ENCODE measurements around the gene KCNJ18.
"Not testable (repeated sequence)": the region's sequence is repeated elsewhere in the genome, so short reads cannot be mapped to it uniquely, and the experiment has no call there.

Gene KCNJ18

DNA sequence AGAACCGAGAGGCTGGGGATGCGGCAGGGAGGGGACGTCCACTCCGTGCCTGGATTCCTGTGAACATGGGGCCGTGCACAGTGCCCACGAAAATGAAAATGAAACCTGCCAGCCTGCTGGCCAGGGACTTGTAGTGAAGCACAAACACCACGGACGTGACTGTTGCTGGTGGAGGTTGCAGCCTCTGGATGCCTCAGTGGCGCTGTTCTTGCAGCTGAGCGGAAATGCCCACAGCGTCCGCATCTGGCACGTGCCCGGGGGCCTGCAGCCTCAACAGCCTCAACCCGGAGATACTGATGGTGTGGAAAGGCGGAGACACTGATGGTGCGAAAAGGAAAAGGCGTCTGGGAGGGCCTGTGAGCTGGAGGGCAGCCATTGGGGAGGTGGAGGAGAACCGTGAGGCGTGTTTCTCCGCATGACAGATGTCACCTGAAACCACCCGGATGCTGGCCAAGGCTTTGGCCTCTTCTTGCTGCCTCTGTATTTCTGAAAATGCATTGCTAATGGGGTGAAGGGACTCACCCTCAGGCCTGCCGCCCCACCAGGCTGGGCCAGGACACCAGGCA, 44.8 kb downstream of the KCNJ18 start:
- not testable (repeated sequence) for DNase-seq

- DNase-seq = not testable (repeated sequence)
Observed at GRCh38 chr17:21738241-21738640, 45.9 kb downstream of the KCNJ18 start.

DNA sequence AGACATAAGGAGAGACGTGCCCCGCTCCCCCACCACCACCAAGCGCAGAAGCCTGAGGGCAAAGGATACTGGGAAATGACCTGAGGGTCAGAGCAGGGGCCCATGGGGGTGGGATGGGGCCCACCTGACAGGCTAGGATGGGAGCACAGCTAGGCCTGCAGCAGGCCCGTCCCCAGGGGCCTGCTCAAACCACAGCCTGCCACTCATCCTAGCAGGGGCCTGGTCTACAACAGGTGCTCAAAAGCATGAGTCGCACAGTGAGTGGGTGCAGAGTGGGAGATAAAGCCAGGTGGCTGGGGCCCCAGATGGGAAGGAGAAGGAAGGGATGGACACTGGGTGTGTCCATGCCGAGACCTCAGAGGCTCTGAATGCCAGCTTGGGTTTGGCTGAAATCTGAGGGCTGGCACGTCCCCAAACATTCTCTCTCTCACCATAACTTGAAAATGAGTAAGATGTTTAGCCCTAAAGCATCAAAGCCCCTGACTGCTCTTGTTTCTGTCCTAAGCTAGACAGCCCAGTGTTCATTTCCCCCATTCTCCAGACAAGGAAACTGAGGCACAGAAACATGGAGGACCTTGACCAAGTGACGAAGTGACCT, 46.7 kb downstream of the KCNJ18 start:
- DNase-seq = not testable (repeated sequence)

DNA sequence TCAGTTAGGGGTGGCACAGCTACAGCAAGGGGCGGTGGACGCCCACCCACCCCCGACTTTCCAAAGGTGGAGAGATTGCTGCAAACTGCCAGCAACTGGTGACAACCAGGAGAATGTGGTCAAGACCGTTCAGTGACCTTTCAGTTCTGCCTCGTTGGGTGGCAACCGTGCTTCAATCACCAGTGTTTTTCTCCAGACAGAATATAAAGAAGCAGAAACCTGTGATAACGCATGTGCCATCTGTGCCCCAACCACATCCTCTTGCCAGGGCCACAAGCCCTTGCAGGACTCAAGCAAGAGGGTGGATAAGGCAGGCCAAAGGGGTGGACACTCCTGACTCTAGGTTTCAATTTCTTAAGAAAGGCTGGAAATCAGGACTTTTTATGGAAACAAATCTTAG, 47.2 kb downstream of the KCNJ18 start:
- DNase-seq = not testable (repeated sequence)

DNA sequence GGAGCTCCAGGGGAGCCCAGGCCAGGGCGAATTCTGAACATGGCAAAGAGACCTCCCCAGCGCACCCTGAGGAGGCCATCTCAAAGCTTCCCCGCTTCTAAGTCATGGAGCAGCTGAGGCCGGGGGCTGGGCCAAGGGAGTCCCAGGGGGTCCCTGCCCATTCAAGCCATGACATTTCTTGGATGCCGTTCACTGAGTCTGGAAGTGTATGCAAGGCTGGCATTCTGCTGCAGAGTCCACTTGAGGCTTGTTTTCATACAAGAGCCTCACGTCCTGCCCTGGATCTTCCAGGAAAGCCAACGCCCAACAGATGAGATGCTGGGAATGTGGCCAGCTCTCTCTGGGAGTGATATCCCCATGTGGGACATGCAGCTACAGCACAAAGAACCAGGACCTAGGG, 48.5 kb downstream of the KCNJ18 start:
- not testable (repeated sequence) for DNase-seq

DNA sequence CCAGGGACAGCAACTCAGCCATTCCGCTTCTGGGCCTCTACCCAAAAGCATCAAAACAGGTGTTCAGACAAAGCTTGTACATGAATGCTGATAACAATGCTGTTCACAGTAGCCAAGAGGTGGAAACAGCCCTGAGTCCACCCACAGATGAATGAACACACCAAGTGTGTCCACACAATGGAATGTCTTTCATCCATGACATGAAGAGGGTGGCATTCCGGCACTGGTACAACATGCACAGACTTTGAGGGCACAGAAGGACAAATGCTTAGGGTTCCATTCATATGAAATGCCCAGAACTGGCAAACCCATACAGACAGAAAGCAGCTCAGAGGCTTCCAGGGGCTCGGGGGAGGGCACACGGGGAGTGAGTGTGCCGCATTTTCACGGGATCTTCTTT, 49.2 kb downstream of the KCNJ18 start:
- not testable (repeated sequence) for DNase-seq

DNA sequence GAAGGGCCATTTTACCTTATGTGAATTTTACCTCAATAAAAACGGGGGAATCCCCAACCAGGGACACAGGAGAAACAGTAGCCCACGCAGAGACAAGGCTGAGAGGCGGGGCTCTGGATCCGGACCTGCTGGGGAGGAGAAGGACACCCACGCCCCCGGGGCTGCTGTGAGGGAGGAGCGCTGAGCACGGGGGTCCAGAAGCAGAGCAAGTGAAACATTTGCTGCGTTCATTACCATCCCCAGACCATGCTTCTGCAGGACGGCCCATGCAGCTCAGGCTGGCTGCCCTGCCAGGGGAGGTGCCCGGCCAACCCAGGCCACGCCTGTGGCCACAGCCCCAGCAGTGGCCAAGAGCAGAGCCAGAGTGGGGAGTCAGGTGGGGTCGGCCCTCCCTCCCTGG, 50.0 kb downstream of the KCNJ18 start:
- DNase-seq = no peak

DNA sequence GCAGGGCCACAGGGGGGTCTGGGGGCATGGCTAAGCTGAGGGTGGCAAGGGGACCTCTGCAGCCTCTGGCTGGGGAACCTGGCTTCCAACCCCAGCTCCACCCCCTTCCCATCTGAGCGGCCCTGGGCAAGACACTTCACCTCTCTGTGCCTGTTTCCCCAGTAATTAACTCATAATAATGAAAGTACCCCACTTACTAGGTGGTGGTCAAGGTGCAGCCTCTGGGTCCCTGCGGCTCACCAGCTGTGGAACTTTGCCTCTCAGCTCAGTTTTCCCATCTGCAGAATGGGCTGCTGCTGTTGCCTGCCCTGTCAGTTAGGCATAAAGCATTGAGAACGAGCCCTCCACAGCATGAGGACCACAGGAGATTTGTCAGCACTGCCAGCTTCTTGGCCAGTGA, 51.8 kb downstream of the KCNJ18 start:
- DNase-seq = not testable (repeated sequence)

GRCh38 chr17:21744621-21745020, 52.3 kb downstream of the KCNJ18 start:
- not testable (repeated sequence) for DNase-seq

DNA sequence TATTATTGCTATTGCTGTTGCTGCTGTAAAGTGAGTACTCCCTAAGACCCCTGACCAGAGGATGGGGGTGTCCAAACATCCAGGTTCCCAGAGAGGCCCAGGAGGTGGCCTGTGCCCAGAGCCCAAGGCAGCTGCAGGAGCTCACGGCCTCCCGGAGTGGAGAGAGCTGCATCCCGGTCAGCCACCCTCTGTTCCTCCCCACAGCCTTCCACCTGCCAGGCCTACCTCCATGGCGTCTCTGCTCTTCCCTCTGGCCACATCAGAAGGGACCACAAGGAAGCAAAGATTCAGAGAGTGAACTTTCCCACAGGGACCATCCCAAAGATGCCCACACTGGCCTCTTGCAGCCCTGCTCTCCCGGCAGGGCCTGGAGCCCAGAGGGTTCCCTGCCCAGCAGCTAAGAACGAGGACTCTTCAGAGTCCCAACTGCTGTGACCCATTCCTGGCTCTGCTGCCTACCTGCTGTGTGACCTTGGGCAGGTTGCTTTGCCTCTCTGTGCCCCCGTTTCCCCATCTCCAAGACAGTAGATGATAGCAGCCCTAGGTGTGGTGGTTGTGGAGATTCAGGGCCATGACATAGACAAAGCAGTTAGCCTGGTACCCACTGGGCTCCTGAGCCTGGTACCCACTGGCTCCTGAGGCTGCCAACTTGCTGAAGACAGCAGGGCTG, 53.2 kb downstream of the KCNJ18 start:
- not testable (repeated sequence) for DNase-seq

GRCh38 chr17:21746415-21746814, 54.1 kb downstream of the KCNJ18 start:
- not testable (repeated sequence) for DNase-seq

DNA sequence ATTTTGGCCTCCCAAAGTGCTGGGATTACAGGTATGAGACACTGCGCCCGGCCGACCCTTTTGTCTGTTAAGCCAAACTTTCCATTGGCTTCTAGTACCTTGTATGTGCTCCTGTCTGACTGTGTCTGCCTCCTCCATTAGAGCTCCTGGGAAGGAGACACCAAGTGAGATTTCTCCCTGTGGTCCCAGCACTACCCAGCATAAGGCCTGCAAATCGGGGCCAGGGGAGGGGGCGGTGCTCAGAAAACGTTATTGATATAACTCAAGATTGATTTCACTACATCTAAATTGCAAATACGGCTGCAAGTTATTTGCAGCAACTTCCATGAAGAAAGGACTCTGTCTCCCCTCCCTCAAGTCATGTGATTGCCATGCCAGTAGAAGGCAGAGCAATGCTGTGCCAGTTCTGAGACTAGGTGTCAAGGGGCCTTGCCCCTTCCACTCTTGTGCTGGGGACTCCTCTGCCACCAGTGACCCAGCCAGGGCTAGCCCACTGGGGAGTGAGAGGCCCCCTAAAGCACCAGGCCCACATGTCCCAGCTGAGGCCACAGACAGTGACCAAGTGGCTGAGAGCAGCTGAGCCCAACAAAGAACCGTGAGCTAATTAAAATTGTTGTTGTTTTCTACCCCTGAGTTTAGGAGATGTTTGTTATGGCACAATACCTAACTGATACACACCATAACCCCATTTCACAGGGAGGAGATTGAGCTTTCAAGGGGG, 55.0 kb downstream of the KCNJ18 start:
- not testable (repeated sequence) for DNase-seq

GRCh38 chr17:21748686-21749085, 56.4 kb downstream of the KCNJ18 start:
- not testable (repeated sequence) for DNase-seq

GRCh38 chr17:21749696-21750531, 57.6 kb downstream of the KCNJ18 start:
- not testable (repeated sequence) for DNase-seq

- not testable (repeated sequence) for DNase-seq
Observed at GRCh38 chr17:21751111-21751510, 58.8 kb downstream of the KCNJ18 start.

Measured in NCI-H2029 (cell line).